ENCODE data around the gene GORAB.

GRCh38 chr1:170487503-170487902 lies 44.5 kb upstream of the GORAB start:
- TF ChIP-seq POLR2AphosphoS5 (IDR thresholded peaks at IDR 0.05; ENCODE audit: low read depth, low read length) = no peak
- TF ChIP-seq SPI1 (IDR thresholded peaks at IDR 0.05; ENCODE audit: low read depth, low read length) = no peak
- no peak for TF ChIP-seq POLR2A (IDR thresholded peaks at IDR 0.05; ENCODE audit: low read depth, low read length)
